Heart left ventricle (tissue), 13 donors: ENCODE measurements around the gene FKBP15.

Experiments used
- POLR2A ChIP-seq, 2 donors: fragments of 450-650 bp; IDR thresholded peaks; one replicate each; pipeline ENCODE4 v1.6.1; 2017; ENCODE audit warnings: antibody characterized with exemption in 2 of 2, mild to moderate bottlenecking in 2 of 2, moderate library complexity in 2 of 2
- TF ChIP-seq, protein P1 (sequence below), 12 donors: fragments of 200-600 bp; sonication (generic) in 4 of 12; IDR thresholded peaks; one replicate each; pipeline versions ENCODE4 v1.5.0 to v1.8.0; 2018 to 2022; ENCODE audit warnings: antibody characterized with exemption in 12 of 12, mild to moderate bottlenecking in 5 of 12
- donor health status: ischemic (EF 13 %, LVEDD 7.1; RV severe dilation, severe dysfunction).
- donor health status: DM: no; HTN: yes; CAD: no.
- donor health status: DM: no; HTN: no; CAD: no.
- donor health status: ischemic (EF 25% LVEDD 6.9; RV normal size, moderate dysfunction).
- donor health status: ischemic (EF 25% LVEDD 5.7; RV mildly dilated, moderate dysfunction).
- donor health status: ischemic (EF 35%, LVEDD 5.7; RV mildly dilated, moderate dysfunction).
- donor health status: nonischemic (EF 11% LVEDD 7.7; RV severe dilation, severe dysfunction).
- donor health status: DM: yes; HTN: yes; CAD: no.
- donor health status: PGD.
- donor health status: ischemic (EF 29% LVEDD 5.4; RV normal size, mild dysfunction).
- donor health status: nonischemic (EF 23%, LVEDD 6.1; RV moderate dilation, normal function).

DNA sequence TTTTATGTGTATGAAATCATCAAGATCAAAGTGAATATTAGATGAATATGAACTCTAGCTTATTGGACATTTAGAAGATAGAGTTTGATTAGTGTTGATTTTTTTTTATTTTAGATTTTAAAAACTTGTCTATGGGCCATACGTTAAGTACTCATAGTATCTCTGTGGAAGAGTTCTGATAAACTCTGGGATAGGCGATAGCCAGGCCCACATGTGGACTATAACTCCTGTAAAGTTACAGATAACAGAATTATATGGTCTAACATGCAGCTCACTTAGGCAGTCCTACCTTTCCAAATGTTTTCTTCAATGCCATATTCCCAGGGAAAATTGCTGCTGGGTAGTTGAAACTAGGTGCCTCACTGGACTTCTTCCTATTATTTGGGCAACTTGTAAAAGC is 10.6 kb upstream of the FKBP15 start:
- TF ChIP-seq, protein P1, sequence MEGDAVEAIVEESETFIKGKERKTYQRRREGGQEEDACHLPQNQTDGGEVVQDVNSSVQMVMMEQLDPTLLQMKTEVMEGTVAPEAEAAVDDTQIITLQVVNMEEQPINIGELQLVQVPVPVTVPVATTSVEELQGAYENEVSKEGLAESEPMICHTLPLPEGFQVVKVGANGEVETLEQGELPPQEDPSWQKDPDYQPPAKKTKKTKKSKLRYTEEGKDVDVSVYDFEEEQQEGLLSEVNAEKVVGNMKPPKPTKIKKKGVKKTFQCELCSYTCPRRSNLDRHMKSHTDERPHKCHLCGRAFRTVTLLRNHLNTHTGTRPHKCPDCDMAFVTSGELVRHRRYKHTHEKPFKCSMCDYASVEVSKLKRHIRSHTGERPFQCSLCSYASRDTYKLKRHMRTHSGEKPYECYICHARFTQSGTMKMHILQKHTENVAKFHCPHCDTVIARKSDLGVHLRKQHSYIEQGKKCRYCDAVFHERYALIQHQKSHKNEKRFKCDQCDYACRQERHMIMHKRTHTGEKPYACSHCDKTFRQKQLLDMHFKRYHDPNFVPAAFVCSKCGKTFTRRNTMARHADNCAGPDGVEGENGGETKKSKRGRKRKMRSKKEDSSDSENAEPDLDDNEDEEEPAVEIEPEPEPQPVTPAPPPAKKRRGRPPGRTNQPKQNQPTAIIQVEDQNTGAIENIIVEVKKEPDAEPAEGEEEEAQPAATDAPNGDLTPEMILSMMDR (IDR thresholded peaks at IDR 0.05) = no peak
- TF ChIP-seq POLR2A (IDR thresholded peaks at IDR 0.05) = no peak
